HG02840 (cell line): Measurements from ENCODE around the gene TBX6.
"Not testable (repeated sequence)": the region's sequence is repeated elsewhere in the genome, so short reads cannot be mapped to it uniquely, and the experiment has no call there.

ENCODE experiments used
- ATAC-seq: cut with Tn5 transposase; IDR thresholded peaks from one replicate; pipeline ENCODE4 v1.9.1; 2021; ENCODE audit warnings: mild to moderate bottlenecking, moderate library complexity, moderate number of reproducible peaks; ENCODE audit not compliant: unreplicated experiment, low FRiP score

TBX6 gene

GRCh38 chr16:30041841-30042240 is 49.9 kb downstream of the TBX6 start:
- ATAC-seq, result no peak

GRCh38 chr16:30040690-30041089 is 51.0 kb downstream of the TBX6 start:
- ATAC-seq, result not testable (repeated sequence)

- no peak for ATAC-seq
Measured at GRCh38 chr16:30040221-30040620, 51.5 kb downstream of the TBX6 start.
